Stimulated activated CD4-positive, alpha-beta T cell treated with anti-CD3 and anti-CD28 coated beads, Interleukin-15, amount 100 ng/mL, for 24 hours (primary cell): ENCODE results near the gene SMS.

Source experiments
- DNase-seq: peaks from one replicate; pipeline ENCODE4 v3.0.0-alpha.2; 2020

Gene SMS

GRCh38 chrX:21986596-21986995 lies 46.1 kb downstream of the SMS start:
- DNase-seq: no peak

DNA sequence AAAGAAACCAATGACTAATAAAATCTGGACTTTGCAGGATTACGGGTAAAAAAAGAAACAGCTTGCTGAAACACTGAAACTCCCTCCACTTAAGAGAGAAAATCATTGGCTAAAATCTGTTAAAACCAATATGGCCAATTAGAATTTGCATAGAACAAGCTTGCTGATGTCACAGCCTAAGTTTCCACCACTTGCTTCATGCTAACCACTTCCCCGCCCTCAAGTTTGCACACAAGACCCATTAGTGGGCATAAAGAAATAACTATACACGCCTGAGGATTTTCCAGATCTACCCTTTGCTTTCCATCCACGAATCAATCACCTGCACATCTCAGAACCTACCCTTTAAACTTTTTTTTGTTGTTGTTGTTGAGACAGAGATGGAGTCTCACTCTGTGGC lies 48.9 kb downstream of the SMS start:
- DNase-seq: peak; percentile 44

- DNase-seq: no peak
Measured at GRCh38 chrX:21990832-21991231, 50.3 kb downstream of the SMS start.

DNA sequence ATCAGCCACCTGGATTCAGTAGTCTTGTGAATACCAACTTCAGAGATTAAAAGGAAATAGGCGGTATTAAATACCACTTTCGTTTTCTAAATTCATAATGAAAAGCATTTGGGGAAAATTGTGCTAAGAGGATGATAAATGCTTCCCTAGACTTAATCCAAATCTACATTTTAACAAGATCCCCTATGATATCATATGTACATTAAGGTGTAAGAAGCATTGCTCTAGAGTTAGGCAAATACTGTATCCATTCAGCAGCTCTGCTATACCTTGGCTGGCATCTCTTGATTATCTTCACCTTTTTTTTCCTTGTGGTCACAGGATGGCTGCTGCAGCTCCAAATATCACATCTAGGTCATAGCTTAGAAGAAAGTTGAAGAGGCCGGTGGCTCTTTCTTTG lies 51.0 kb downstream of the SMS start:
- no peak for DNase-seq

GRCh38 chrX:21993265-21993664 lies 52.8 kb downstream of the SMS start:
- no peak for DNase-seq

GRCh38 chrX:21996872-21997455 lies 56.5 kb downstream of the SMS start:
- no peak for DNase-seq

DNA sequence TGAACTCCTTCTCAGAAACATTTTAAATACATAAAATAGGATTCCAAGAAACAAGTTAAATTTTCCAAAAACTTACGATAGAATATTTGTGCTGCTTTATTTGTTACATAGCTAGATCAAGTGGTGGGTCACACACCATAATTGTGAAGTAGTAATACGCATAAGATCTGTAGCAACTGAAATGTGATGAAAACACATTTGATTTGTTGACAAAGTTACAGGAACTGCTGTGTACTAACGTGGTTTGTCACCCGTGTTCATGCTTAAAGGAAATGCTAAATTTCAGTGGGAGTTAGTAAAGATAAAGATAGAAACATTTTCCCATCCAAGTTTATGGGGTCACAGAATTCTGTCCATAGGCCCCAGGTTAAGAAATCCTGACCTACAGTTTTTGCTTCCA lies 57.5 kb downstream of the SMS start:
- no peak for DNase-seq

DNA sequence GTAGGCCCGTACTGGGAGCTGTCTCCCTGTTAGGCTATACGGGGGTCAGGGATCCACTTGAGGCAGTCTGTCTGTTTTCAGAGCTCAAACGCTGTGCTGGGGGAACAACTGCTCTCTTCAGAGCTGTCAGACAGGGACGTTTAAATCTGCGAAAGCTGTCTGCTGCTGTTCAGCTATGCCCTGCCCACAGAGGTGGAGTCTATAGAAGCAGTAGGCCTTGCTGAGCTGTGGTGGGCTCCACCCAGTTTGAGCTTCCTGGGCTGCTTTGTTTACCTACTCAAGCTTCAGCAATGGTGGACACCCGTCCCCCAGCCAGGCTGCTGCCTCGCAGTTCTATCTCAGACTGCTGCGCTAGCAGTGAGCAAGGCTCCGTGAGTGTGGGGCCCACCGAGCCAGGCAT lies 64.4 kb downstream of the SMS start:
- no peak for DNase-seq

DNA sequence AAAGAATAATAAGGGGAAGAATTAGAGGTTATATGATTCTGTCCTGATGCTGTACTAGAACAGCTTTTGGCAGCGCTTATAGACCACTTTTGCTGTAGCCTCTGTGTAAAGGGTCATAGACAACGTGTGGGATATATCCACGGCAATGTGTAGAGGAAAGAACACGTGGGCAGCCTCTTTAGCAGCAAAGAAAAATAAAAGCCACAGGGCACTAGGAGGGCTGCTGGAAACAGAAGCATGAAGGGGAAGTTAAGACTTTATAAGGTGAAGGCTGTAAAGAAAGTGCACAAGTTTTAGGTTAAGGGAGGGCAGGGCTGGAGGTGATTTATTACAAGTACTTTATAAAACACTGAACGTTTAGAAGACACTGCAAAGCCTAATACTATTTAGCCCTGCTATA lies 71.5 kb downstream of the SMS start:
- no peak for DNase-seq

- DNase-seq: no peak
Measured at GRCh38 chrX:22012931-22013330, 72.4 kb downstream of the SMS start.

- no peak for DNase-seq
Measured at GRCh38 chrX:22015139-22015750, 74.7 kb downstream of the SMS start.

DNA sequence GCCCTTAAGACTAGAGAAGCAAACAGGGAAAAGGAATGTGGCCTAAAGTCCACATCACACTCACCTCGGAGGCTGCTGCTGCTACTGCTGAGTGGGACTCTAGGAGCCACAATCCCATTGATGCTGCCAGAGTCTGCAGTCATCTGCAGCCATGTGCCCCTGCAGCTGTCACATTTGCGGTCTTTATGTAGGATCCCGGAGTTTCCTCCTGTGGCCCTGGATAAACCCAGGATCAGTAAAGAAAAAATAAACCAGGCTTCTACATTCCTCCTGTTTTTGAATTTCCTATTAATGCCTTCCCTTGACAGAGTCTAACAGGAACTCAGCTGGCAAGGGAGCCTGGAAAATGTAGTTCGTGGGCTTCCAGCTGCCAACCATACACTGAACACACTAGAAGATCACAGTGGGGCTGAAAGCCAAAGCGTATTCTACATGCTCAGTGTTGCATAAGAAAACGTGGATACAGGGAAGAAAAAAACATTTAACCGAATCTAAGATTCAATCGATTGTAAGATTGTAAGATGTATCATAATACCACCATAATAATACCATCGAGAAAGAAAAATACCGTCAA lies 81.3 kb downstream of the SMS start:
- DNase-seq: no peak

GRCh38 chrX:22024577-22024976 lies 84.1 kb downstream of the SMS start:
- no peak for DNase-seq

GRCh38 chrX:22025751-22026150 lies 85.2 kb downstream of the SMS start:
- no peak for DNase-seq

DNA sequence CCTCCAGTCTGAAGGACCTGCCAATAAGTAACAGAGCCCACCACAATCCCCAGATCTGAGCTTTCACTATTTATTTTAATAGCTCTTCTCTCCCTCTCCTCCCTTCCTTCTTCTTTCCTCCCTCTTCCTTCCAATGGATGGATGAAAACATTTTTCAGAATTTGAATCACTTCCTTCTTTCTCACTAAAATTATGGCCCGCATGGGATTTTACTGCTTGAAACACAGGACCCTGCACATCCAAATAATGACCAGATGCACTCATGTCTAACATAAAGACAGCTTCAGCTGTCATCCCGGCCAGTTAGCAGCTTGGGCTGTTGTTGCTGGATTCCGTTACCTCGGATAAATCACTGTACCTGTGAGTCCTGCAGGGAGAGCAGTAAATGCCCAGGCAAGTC lies 86.2 kb downstream of the SMS start:
- no peak for DNase-seq

DNA sequence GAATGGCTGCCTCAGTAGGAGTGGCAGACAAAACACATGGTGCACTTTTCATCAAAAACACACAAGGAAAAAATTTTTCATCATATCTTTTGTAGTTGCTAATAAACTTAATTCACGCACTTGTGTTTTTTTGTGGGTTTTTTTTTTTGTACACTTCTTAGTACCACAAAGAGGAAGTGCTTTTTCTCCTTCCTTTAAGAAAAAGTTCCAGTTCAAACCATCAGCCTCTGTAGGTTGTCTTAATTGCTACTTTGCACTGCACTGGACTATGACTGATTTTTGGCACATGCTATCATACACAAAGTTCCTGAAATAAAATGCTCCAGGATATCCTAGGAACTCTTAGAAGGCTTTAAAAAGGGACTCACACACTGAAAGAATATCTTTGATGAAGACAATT lies 91.6 kb downstream of the SMS start, which contains the start of gene PHEX:
Gene PHEX (plus strand): TSS at position 242 of the 400 bp plus-strand sequence. CDS start 681 bp downstream, outside the sequence.
- no peak for DNase-seq

DNA sequence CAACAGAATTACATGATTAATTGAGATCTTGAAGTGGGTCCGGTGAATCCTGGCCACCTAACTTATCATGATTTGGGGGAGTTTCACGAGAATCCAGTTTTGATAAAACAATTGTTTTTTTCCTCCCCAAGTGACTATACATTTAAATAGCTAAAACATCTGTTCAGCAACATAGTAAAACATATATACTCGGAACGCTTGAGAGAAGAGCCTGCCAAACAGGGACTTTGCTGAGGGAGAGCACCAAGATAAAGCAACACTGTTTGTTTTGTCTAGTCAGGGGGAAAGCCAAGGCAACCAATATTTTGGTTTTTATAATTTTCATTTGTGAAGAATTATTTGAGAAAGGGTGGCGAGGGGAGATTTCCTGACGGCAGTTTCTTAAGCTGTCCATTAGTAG lies 92.0 kb downstream of the SMS start:
- no peak for DNase-seq

- no peak for DNase-seq
Measured at GRCh38 chrX:22033818-22034217, 93.3 kb downstream of the SMS start.

- DNase-seq: no peak
Measured at GRCh38 chrX:22035236-22035635, 94.7 kb downstream of the SMS start.

DNA sequence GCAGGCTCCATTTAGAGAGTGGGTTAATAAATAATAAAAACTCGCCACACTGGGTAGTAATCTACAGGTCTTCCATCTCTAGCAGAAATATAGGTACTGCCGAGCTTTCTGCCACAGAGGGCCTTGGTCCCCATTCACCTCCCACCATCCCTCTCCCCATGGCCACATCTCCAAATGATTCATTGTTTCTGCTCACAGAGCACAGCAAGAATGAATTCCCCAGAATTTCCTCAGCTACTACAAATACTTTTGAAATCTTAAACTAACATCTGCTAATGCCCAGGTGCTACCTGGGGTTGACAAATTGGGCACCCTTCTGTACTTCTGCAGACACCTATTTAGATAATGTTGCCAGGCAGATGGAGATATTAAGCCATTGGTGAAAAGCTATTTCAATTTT lies 96.7 kb downstream of the SMS start:
- peak; percentile 30 for DNase-seq

DNA sequence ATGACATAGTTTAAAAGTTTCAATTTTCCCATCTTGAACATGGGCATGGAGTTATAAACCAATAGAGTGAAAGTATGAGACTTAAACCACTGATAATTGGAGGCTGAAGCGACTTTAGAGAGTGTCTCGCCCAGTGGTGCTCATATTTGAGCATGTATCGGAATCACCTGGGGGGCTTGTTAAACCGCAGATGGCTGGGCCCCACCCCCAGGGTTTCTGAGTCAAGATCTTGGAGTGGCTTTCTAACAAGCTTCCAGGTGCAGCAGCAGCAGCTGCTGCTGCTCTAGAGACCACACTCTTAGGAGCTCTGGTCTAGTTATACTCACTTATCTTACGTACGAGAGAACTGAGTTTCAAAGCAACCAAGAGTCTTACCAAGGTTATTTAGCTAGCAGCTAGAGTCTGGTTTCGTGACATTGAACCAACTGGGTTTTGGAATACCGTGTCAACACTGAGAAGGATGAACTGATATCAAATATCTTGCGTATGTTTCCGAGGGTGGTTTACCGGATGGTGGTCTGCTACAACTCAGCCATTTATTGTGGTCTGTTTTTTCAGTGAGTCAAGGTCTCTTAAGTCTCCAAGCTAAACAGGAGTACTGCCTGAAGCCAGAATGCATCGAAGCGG lies 97.5 kb downstream of the SMS start:
- DNase-seq: peak; percentile 11

DNA sequence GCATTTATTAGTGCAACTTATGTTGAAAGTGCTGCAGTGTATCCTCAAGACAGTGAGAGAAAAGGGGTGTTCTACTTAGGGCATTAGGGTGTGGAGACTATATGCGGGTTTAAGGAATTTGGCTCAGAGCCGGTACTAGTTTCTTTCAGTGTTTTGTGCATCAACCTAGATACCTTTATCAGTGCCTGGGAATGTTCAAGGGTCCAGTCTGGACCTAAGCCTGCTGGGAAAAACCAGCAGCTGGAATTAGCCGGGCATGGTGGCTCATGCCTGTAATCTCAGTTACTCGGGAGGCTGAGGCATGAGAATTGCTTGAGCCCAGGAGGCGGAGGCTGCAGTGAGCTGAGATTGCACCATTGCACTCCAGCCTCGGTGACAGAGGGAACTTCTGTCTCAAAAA lies 99.0 kb downstream of the SMS start:
- DNase-seq: no peak

- DNase-seq: no peak
Measured at GRCh38 chrX:22040184-22040583, 99.7 kb downstream of the SMS start.

GRCh38 chrX:22041907-22042530 lies 101.5 kb downstream of the SMS start:
- DNase-seq: no peak
